Measurements from ENCODE around the gene GLS. TPM values are rescaled to one million over a fixed set of nuclear protein-coding genes. Genes with fewer than 3 reads are reported as not detected.

Gene GLS
- total and polyA plus RNA-seq, 2 donors (not counting 3 experiments of a cell fraction or from before 2014, with no cell fraction given): 49.0 to 183 TPM

DNA sequence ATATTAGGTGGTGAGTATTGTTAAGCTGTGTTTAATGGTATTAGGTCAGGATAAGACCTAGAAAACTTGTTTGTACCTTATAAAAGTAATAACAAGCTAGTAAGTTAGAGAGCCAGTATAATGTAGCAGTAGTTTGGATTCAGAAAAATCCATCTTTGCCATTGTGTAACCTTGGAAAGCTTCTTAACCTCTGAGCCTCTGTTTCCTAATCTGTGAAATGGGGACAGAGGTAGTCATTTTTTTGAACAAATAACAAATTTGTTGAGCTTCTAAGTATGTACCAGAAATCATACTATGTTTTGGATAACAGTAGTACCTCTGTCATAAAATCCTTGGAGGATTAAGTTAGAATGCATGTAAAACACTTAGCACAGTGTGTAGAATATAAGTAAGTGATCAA, 12.5 kb downstream of the GLS start:
- Histone ChIP-seq H3K4me1 (ENCODE audit: control insufficient read depth, extremely low read depth, insufficient read depth, low read length) (peaks cover 11% of the 10 kb centered on the region), H3K79me2 (ENCODE audit: control insufficient read depth, insufficient read depth, low read length) (peaks cover 80% of the 10 kb centered on the region), H3K27me3 (ENCODE audit: control insufficient read depth in 2 of 2, insufficient read depth in 2 of 2, low read length in 2 of 2) (no peaks in the 10 kb centered on the region), H3K9me3 (replicated peaks; ENCODE audit: control insufficient read depth, insufficient read depth, low read length) (no peaks in the 10 kb centered on the region), H3K4me3 (replicated peaks in 1 of 3; ENCODE audit: insufficient read depth in 1 of 3, low read depth in 1 of 3, low read length in 3 of 3) (no peak overlapping the region), H2AFZ (ENCODE audit: low read depth, low read length) (no peak overlapping the region), H3K9ac (replicated peaks; ENCODE audit: extremely low read depth, insufficient read depth, low read length) (no peak overlapping the region), H3K36me3 (ENCODE audit: control insufficient read depth in 2 of 2, extremely low read depth in 1 of 2, insufficient read depth in 2 of 2, low read length in 2 of 2) (peaks cover 8 to 24% of the 10 kb centered on the region in 2 experiments), H3K9me1 (replicated peaks; ENCODE audit: control insufficient read depth, extremely low read depth, insufficient read depth, low read length) (no peaks in the 10 kb centered on the region), H3K27ac (ENCODE audit: insufficient read depth, low read depth, low read length) (no peak overlapping the region), H4K20me1 (replicated peaks; ENCODE audit: control insufficient read depth, extremely low read depth, insufficient read depth, low read length) (peaks cover 8% of the 10 kb centered on the region), H3K4me2 (ENCODE audit: insufficient read depth, low read length) (no peak overlapping the region)
- TF ChIP-seq, protein P1, sequence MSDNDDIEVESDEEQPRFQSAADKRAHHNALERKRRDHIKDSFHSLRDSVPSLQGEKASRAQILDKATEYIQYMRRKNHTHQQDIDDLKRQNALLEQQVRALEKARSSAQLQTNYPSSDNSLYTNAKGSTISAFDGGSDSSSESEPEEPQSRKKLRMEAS (IDR thresholded peaks at IDR 0.05; ENCODE audit: insufficient read depth, insufficient read length): no peak
- TF ChIP-seq GATA2 (IDR thresholded peaks at IDR 0.05; ENCODE audit: insufficient read depth, insufficient read length, low read depth, low read length): no peak
- TF ChIP-seq POLR2AphosphoS5 (IDR thresholded peaks at IDR 0.05; ENCODE audit: insufficient read depth, low read depth, low read length): no peak
- TF ChIP-seq MYC (IDR thresholded peaks at IDR 0.05; ENCODE audit: low read depth, low read length): no peak
- TF ChIP-seq FOS (IDR thresholded peaks at IDR 0.05; ENCODE audit: borderline replicate concordance, insufficient read depth, low read length): no peak
- TF ChIP-seq POLR2A (IDR thresholded peaks at IDR 0.05; ENCODE audit: low read depth, low read length): no peak
- dilution Hi-C loops (cut with MboI; ENCODE audit: extremely low pct_ligation_motif_present, low sequenced_read_pairs) (no loop called here), intact Hi-C loops (cut with micrococcal nuclease) (no loop called here)
- no peak for FAIRE-seq
- no peak for DNase-seq (ENCODE audit: low read depth, low spot score)
- ChIA-PET CTCF (interaction anchor here (1.0 to 2.0 kb wide), 5 partner anchors 9 to 137 kb away, joined by 3 to 7 read pairs (median 6); no protein-coding TSS in a partner anchor), POLR2A (interaction anchor here (1.7 kb wide), 1 partner anchor 12 kb away, joined by 14 read pairs; the partner anchor contains the start of gene GLS)
- BruUV-seq (replicated peaks): no TSS peak

DNA sequence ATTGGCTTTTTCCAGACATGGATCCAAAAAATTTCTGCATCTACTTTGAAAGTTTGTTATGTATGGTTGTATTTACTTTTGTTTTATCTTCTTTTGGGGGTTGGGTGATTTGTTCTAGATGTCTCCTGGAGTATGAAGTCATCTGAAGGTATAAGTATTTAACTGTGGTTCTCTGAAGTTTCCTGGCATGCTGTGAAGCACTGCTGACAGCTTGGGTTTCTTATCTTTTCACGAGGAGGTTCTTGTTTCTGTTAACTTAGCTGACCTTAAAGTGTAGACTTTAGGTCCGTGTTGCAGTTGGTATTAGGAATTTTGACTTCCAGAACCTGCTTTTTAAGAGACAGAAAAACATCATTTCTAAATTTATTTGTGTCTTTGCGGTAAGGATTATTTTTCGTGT, 15.9 kb downstream of the GLS start:
- FAIRE-seq: no peak
- H3K4me1 ChIP-seq (ENCODE audit: control insufficient read depth, extremely low read depth, insufficient read depth, low read length): no peaks in the 10 kb centered on the region
- dilution Hi-C loops (cut with MboI; ENCODE audit: extremely low pct_ligation_motif_present, low sequenced_read_pairs) (no loop called here), intact Hi-C loops (cut with micrococcal nuclease) (no loop called here)
- peaks cover 49% of the 10 kb centered on the region for H3K79me2 ChIP-seq (ENCODE audit: control insufficient read depth, insufficient read depth, low read length)
- H3K9me3 ChIP-seq (replicated peaks; ENCODE audit: control insufficient read depth, insufficient read depth, low read length): no peaks in the 10 kb centered on the region
- POLR2A ChIA-PET: no interaction called here
- no peak overlapping the region for H2AFZ ChIP-seq (ENCODE audit: low read depth, low read length)
- no peak overlapping the region for H3K4me2 ChIP-seq (ENCODE audit: insufficient read depth, low read length)
- peaks cover 8 to 32% of the 10 kb centered on the region in 2 experiments for H3K36me3 ChIP-seq (ENCODE audit: control insufficient read depth in 2 of 2, extremely low read depth in 1 of 2, insufficient read depth in 2 of 2, low read length in 2 of 2)
- BruUV-seq (replicated peaks): no TSS peak
- no peaks in the 10 kb centered on the region for H3K9me1 ChIP-seq (replicated peaks; ENCODE audit: control insufficient read depth, extremely low read depth, insufficient read depth, low read length)
- H4K20me1 ChIP-seq (replicated peaks; ENCODE audit: control insufficient read depth, extremely low read depth, insufficient read depth, low read length): peaks cover 6% of the 10 kb centered on the region
- no peak overlapping the region for H3K9ac ChIP-seq (replicated peaks; ENCODE audit: extremely low read depth, insufficient read depth, low read length)
- TF ChIP-seq MYC (IDR thresholded peaks at IDR 0.05; ENCODE audit: low read depth, low read length): no peak
- TF ChIP-seq GATA2 (IDR thresholded peaks at IDR 0.05; ENCODE audit: insufficient read depth, insufficient read length, low read depth, low read length): no peak
- no peak for TF ChIP-seq POLR2AphosphoS5 (IDR thresholded peaks at IDR 0.05; ENCODE audit: insufficient read depth, low read depth, low read length)
- TF ChIP-seq EZH2 (IDR thresholded peaks at IDR 0.05; ENCODE audit: borderline replicate concordance, low read depth, low read length, severe bottlenecking): no peak
- TF ChIP-seq FOS (IDR thresholded peaks at IDR 0.05; ENCODE audit: borderline replicate concordance, insufficient read depth, low read length): no peak
- TF ChIP-seq JUN (IDR thresholded peaks at IDR 0.05; ENCODE audit: borderline replicate concordance, insufficient read depth, insufficient read length, low read depth): no peak
- no peak for TF ChIP-seq POLR2A (IDR thresholded peaks at IDR 0.05; ENCODE audit: low read depth, low read length)
- TF ChIP-seq, protein P1 (IDR thresholded peaks at IDR 0.05; ENCODE audit: insufficient read depth, insufficient read length): no peak
- TF ChIP-seq, protein P2, sequence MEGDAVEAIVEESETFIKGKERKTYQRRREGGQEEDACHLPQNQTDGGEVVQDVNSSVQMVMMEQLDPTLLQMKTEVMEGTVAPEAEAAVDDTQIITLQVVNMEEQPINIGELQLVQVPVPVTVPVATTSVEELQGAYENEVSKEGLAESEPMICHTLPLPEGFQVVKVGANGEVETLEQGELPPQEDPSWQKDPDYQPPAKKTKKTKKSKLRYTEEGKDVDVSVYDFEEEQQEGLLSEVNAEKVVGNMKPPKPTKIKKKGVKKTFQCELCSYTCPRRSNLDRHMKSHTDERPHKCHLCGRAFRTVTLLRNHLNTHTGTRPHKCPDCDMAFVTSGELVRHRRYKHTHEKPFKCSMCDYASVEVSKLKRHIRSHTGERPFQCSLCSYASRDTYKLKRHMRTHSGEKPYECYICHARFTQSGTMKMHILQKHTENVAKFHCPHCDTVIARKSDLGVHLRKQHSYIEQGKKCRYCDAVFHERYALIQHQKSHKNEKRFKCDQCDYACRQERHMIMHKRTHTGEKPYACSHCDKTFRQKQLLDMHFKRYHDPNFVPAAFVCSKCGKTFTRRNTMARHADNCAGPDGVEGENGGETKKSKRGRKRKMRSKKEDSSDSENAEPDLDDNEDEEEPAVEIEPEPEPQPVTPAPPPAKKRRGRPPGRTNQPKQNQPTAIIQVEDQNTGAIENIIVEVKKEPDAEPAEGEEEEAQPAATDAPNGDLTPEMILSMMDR (IDR thresholded peaks at IDR 0.05; ENCODE audit: extremely low read depth in 1 of 2, insufficient read depth in 1 of 2, low read depth in 1 of 2, low read length in 2 of 2): no peak
- no peak overlapping the region for H3K4me3 ChIP-seq (replicated peaks in 1 of 3; ENCODE audit: insufficient read depth in 1 of 3, low read depth in 1 of 3, low read length in 3 of 3)
- DNase-seq (ENCODE audit: low read depth, low spot score): no peak
- H3K27me3 ChIP-seq (ENCODE audit: control insufficient read depth in 2 of 2, insufficient read depth in 2 of 2, low read length in 2 of 2): no peaks in the 10 kb centered on the region
- CTCF ChIA-PET: no interaction called here
- no peak overlapping the region for H3K27ac ChIP-seq (ENCODE audit: insufficient read depth, low read depth, low read length)

Data from endothelial cell of umbilical vein (primary cell).